HepG2 (cell line): Measurements from ENCODE around the gene ABCB10. TPM values are rescaled to one million over a fixed set of nuclear protein-coding genes. Genes with fewer than 3 reads are reported as not detected.

Experiments
- ARNTL ChIP-seq: sonication (generic); formaldehyde crosslinking; IDR thresholded peaks from 2 replicates; pipeline ENCODE4 v1.4.0; 2020; ENCODE audit warnings: mild to moderate bottlenecking, missing genetic modification reagents
- CTCF ChIP-seq: sonication (generic); formaldehyde crosslinking; IDR thresholded peaks from 2 replicates; pipeline ENCODE4 v1.5.0; 2020; ENCODE audit warnings: mild to moderate bottlenecking, missing genetic modification reagents, moderate library complexity
- GRHL1 ChIP-seq: sonication (generic); formaldehyde crosslinking; conservative IDR thresholded peaks from 2 replicates; pipeline ENCODE4 v1.8.0; 2022; ENCODE audit warnings: missing genetic modification reagents
- KDM4B ChIP-seq: sonication (generic); formaldehyde crosslinking; IDR thresholded peaks from 2 replicates; pipeline ENCODE4 v1.4.0; 2020; ENCODE audit warnings: missing genetic modification reagents
- MAZ ChIP-seq, 2 experiments: sonication (generic) in 1 of 2; formaldehyde crosslinking in 1 of 2; IDR thresholded peaks; 2 replicates each; pipeline versions ENCODE4 v1.5.0 to v1.6.1; 2012 to 2020; ENCODE audit warnings: low read depth in 2 of 2, mild to moderate bottlenecking in 2 of 2, borderline replicate concordance in 1 of 2, improper control_type of control experiment in 1 of 2, low read length in 1 of 2, missing genetic modification reagents in 1 of 2, moderate library complexity in 1 of 2
- MYC ChIP-seq: sonication (generic); formaldehyde crosslinking; IDR thresholded peaks from 2 replicates; pipeline ENCODE4 v1.9.0; 2021; ENCODE audit warnings: missing genetic modification reagents, borderline replicate concordance
- NONO ChIP-seq, 2 experiments: fragments of 450-650 bp in 1 of 2; sonication (generic) in 1 of 2; formaldehyde crosslinking in 1 of 2; IDR thresholded peaks in 1 of 2; conservative IDR thresholded peaks in 1 of 2; 2 replicates each; pipeline versions ENCODE4 v1.6.1 to v1.8.0; 2017 to 2022; ENCODE audit warnings: mild to moderate bottlenecking in 1 of 2, missing genetic modification reagents in 1 of 2, moderate library complexity in 1 of 2
- PAX8 ChIP-seq: sonication (generic); formaldehyde crosslinking; IDR thresholded peaks from 2 replicates; pipeline ENCODE4 v1.8.0; 2022; ENCODE audit warnings: mild to moderate bottlenecking, missing genetic modification reagents, borderline replicate concordance
- PHF8 ChIP-seq: sonication (generic); formaldehyde crosslinking; IDR thresholded peaks from 2 replicates; pipeline ENCODE4 v1.5.0; 2020; ENCODE audit warnings: missing genetic modification reagents
- PLSCR1 ChIP-seq: sonication (generic); formaldehyde crosslinking; IDR thresholded peaks from 2 replicates; pipeline ENCODE4 v1.5.0; 2020; ENCODE audit warnings: missing genetic modification reagents, mild to moderate bottlenecking, borderline replicate concordance
- SMYD3 ChIP-seq: sonication (generic); formaldehyde crosslinking; IDR thresholded peaks from 2 replicates; pipeline ENCODE4 v1.8.1; 2023; ENCODE audit warnings: mild to moderate bottlenecking, missing genetic modification reagents
- SNAPC2 ChIP-seq: sonication (generic); formaldehyde crosslinking; IDR thresholded peaks from 2 replicates; pipeline ENCODE4 v1.8.1; 2022; ENCODE audit warnings: mild to moderate bottlenecking, missing genetic modification reagents
- SP2 ChIP-seq: sonication (generic); formaldehyde crosslinking; IDR thresholded peaks from 2 replicates; pipeline ENCODE4 v1.5.1; 2020; ENCODE audit warnings: mild to moderate bottlenecking, missing genetic modification reagents
- SRF ChIP-seq: IDR thresholded peaks from 2 replicates; pipeline ENCODE4 v1.6.1; 2011; ENCODE audit warnings: mild to moderate bottlenecking, low read depth, low read length, moderate library complexity
- ZBTB26 ChIP-seq: IDR thresholded peaks from 2 replicates; pipeline ENCODE4 v1.6.1; 2016; ENCODE audit warnings: missing compliant biosample characterization, missing genetic modification reagents, borderline replicate concordance
- ZBTB34 ChIP-seq: sonication (generic); formaldehyde crosslinking; IDR thresholded peaks from 2 replicates; pipeline ENCODE4 v1.8.0; 2022; ENCODE audit warnings: mild to moderate bottlenecking, missing genetic modification reagents
- ZNF207 ChIP-seq: fragments of 450-650 bp; IDR thresholded peaks from 2 replicates; pipeline ENCODE4 v1.6.1; 2016; ENCODE audit warnings: antibody characterized with exemption, borderline replicate concordance
- ZNF567 ChIP-seq: sonication (generic); formaldehyde crosslinking; IDR thresholded peaks from 2 replicates; pipeline ENCODE4 v1.8.1; 2023; ENCODE audit warnings: mild to moderate bottlenecking, missing genetic modification reagents, borderline replicate concordance
- ZNF614 ChIP-seq: IDR thresholded peaks from 2 replicates; pipeline ENCODE4 v1.6.1; 2018; ENCODE audit warnings: missing biosample characterization, missing genetic modification reagents, inconsistent platforms, borderline replicate concordance
- ZNF670 ChIP-seq: sonication (generic); formaldehyde crosslinking; IDR thresholded peaks from 2 replicates; pipeline ENCODE4 v1.8.0; 2022; ENCODE audit warnings: mild to moderate bottlenecking, missing genetic modification reagents, borderline replicate concordance
- polyA plus RNA-seq, 8 experiments: library from polyadenylated mRNA; depleted of rRNA in 3 of 8; stranded (reverse) in 7 of 8; unstranded in 1 of 8; fragments of >200 nt; fragmentation: Illumina TruSeq in 4 of 8; extraction: Trizol in 4 of 8; gene quantifications; 2 replicates each; pipeline versions ENCODE4 v1.2.1 to v1.2.3, GENCODE V29; 2011 to 2016; ENCODE audit warnings: low read depth in 4 of 8, missing spikeins in 1 of 8, mixed read lengths in 1 of 8; ENCODE audit not compliant: insufficient read depth in 1 of 8
- total RNA-seq, 5 experiments: library from RNA; depleted of rRNA; stranded (reverse); fragments of >200 nt; fragmentation: Illumina TruSeq; extraction: Trizol; gene quantifications; 2 replicates each; pipeline ENCODE4 v1.2.3, GENCODE V29; 2016; ENCODE audit warnings: low read depth in 1 of 5

ABCB10 gene
- total and polyA plus RNA-seq, 2 of the 13 experiments (the other 11 are each of a cell fraction or from before 2014, with no cell fraction given) = 11.2 to 28.9 TPM

GRCh38 chr1:229507951-229508822 is 50.3 kb downstream of the ABCB10 start, which contains the start of gene NUP133 (continued):
- TF ChIP-seq PLSCR1 (CRISPR knock-in tag) (no peak), ZBTB26 (peak; percentile 93), ZNF207 (no peak), SNAPC2 (CRISPR knock-in tag) (no peak), ARNTL (CRISPR knock-in tag) (no peak), PAX8 (CRISPR knock-in tag) (no peak), ZNF567 (CRISPR knock-in tag) (0 out of 2 replicates have a peak, but pooled peaks have one; percentile 79), ZNF670 (no peak), CTCF (CRISPR knock-in tag) (no peak; the same call in 1 of the 2 replicates), MAZ (IDR thresholded peaks at IDR 0.05; ENCODE audit: borderline replicate concordance, low read depth, low read length) (peak; percentile 52; the same call in 1 of the 2 replicates), MAZ (CRISPR knock-in tag; IDR thresholded peaks at IDR 0.05; ENCODE audit: low read depth) (peak; percentile 92), ZBTB34 (CRISPR knock-in tag) (peak; percentile 62; the same call in 1 of the 2 replicates), PHF8 (CRISPR knock-in tag) (peak; percentile 98), MYC (CRISPR knock-in tag) (peak; percentile 80; the same call in 1 of the 2 replicates), KDM4B (CRISPR knock-in tag) (no peak; the same call in 1 of the 2 replicates), SMYD3 (peak; percentile 72; the same call in 1 of the 2 replicates), SP2 (CRISPR knock-in tag) (no peak), NONO (IDR thresholded peaks at IDR 0.05) (no peak), NONO (CRISPR knock-in tag; conservative IDR thresholded peaks at IDR 0.05) (peak; percentile 93), GRHL1 (no peak), SRF (no peak; the same call in 1 of the 2 replicates), ZNF614 (CRISPR knock-in tag) (peak; percentile 74)
